ENCODE data around the gene ARFGAP1.

The ARFGAP1 gene

GRCh38 chr20:63252284-63252711 lies 20.3 kb upstream of the ARFGAP1 start:
- DNase-seq, result no peak
- Histone ChIP-seq H3K27ac (ENCODE audit: low read length) (no peak overlapping the region), H3K27me3 (ENCODE audit: insufficient read depth, low read length, poor library complexity) (no peaks in the 10 kb centered on the region)

DNA sequence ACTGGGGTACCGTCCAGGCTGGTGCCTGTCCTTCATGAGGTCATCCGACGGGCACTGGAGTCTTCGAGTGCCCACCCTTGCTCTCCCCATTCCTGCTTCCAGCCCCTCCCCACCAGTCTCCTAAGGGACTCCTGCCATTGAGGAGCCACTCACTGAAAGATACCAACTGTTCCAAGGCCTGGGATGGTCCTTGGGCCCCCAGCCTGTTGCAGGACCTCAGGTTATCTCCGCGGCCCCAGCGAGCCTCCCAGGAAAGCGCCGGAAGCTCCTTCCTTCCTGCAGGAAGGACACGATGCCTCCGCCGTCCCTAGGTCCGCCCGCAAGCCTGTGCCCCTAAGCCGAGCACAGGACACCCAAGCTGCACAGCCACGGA lies 19.6 kb upstream of the ARFGAP1 start:
- DNase-seq (no peak), ATAC-seq (ENCODE audit: insufficient read depth, low read depth) (no peak)
- Histone ChIP-seq H3K27ac (ENCODE audit: low read length) (no peak overlapping the region), H3K9ac (ENCODE audit: low read depth, low read length) (no peak overlapping the region), H2AFZ (ENCODE audit: low read depth, low read length) (no peak overlapping the region), H4K20me1 (ENCODE audit: insufficient read depth, low read length) (peaks cover 3% of the 10 kb centered on the region), H3K9me3 (ENCODE audit: insufficient read depth, low read length, severe bottlenecking) (no peaks in the 10 kb centered on the region), H3K4me3 (ENCODE audit: low read depth in 1 of 2, low read length in 2 of 2) (no peak overlapping the region), H3K4me2 (ENCODE audit: insufficient read depth, low read length) (no peak overlapping the region), H3K36me3 (ENCODE audit: insufficient read depth, low read length) (no peaks in the 10 kb centered on the region), H3K4me1 (ENCODE audit: insufficient read depth, low read length) (no peaks in the 10 kb centered on the region), H3K27me3 (ENCODE audit: insufficient read depth, low read length, poor library complexity) (no peaks in the 10 kb centered on the region), H3K79me2 (ENCODE audit: insufficient read depth, low read length) (no peaks in the 10 kb centered on the region)
- no peak for TF ChIP-seq EZH2 (IDR thresholded peaks at IDR 0.05; ENCODE audit: borderline replicate concordance, low read depth, low read length, severe bottlenecking)
- TF ChIP-seq, protein P1, sequence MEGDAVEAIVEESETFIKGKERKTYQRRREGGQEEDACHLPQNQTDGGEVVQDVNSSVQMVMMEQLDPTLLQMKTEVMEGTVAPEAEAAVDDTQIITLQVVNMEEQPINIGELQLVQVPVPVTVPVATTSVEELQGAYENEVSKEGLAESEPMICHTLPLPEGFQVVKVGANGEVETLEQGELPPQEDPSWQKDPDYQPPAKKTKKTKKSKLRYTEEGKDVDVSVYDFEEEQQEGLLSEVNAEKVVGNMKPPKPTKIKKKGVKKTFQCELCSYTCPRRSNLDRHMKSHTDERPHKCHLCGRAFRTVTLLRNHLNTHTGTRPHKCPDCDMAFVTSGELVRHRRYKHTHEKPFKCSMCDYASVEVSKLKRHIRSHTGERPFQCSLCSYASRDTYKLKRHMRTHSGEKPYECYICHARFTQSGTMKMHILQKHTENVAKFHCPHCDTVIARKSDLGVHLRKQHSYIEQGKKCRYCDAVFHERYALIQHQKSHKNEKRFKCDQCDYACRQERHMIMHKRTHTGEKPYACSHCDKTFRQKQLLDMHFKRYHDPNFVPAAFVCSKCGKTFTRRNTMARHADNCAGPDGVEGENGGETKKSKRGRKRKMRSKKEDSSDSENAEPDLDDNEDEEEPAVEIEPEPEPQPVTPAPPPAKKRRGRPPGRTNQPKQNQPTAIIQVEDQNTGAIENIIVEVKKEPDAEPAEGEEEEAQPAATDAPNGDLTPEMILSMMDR (IDR thresholded peaks at IDR 0.05; ENCODE audit: borderline replicate concordance, extremely low read depth, low read length, poor library complexity, severe bottlenecking), result no peak

More at GRCh38 chr20:63252284-63252711, 20.3 kb upstream of the ARFGAP1 start:
- peaks cover 6% of the 10 kb centered on the region; the same call in 1 of the 2 replicates for H4K20me1 ChIP-seq (ENCODE audit: insufficient read depth, low read length)
- ATAC-seq (ENCODE audit: insufficient read depth, low read depth), result no peak
- H3K4me1 ChIP-seq (ENCODE audit: insufficient read depth, low read length), result no peaks in the 10 kb centered on the region
- H3K9me3 ChIP-seq (ENCODE audit: insufficient read depth, low read length, severe bottlenecking), result no peaks in the 10 kb centered on the region
- TF ChIP-seq EZH2 (IDR thresholded peaks at IDR 0.05; ENCODE audit: borderline replicate concordance, low read depth, low read length, severe bottlenecking), result no peak
- TF ChIP-seq, protein P1 (IDR thresholded peaks at IDR 0.05; ENCODE audit: borderline replicate concordance, extremely low read depth, low read length, poor library complexity, severe bottlenecking), result no peak
- H2AFZ ChIP-seq (ENCODE audit: low read depth, low read length), result no peak overlapping the region
- H3K4me2 ChIP-seq (ENCODE audit: insufficient read depth, low read length), result no peak overlapping the region
- no peak overlapping the region for H3K9ac ChIP-seq (ENCODE audit: low read depth, low read length)
- H3K4me3 ChIP-seq (ENCODE audit: low read depth in 1 of 2, low read length in 2 of 2), result no peak overlapping the region
- no peaks in the 10 kb centered on the region for H3K36me3 ChIP-seq (ENCODE audit: insufficient read depth, low read length)
- no peaks in the 10 kb centered on the region for H3K79me2 ChIP-seq (ENCODE audit: insufficient read depth, low read length)

DNA sequence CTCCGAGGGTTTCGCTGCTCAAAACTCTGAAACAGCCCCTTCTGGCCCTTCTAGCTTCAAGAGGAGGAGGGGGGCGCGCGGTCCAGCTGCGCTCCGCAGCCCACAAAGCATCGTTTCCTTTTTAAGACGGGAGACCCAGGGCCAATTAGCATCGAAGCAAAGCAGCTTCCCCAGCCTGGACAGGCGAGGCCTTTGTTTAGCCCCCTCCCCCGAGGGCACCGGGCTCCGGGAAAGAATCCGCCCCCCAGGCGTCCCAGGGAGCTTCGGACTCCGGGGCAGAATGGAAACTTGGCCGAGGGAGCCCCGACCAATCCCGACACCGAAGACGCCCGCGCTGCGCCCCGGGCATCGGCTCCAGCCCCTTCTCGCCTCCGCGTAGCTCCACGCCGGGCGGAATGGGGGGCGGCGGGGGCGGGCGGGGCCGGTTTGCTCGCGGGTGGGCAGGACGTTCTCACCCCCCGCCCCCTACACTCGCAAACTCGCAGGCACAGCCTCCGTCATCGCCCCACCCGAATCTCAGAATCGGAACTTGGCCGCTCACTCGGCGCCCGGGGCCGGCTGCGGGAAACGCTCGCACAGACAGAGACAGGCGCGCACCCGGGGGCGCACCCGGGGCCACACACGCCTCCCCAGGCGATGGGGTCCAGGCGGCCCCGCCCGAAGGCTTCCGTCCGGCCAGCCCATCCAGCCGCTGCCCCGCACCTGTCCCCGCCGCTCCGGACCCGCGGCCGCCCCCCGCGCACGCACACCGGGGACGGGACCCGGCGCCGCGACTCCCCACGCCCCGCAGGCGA lies 19.0 kb upstream of the ARFGAP1 start:
- no peaks in the 10 kb centered on the region for H3K36me3 ChIP-seq (ENCODE audit: insufficient read depth, low read length)
- DNase-seq (no peak), ATAC-seq (ENCODE audit: insufficient read depth, low read depth) (no peak)
- TF ChIP-seq, protein P1 (IDR thresholded peaks at IDR 0.05; ENCODE audit: borderline replicate concordance, extremely low read depth, low read length, poor library complexity, severe bottlenecking), result no peak
- TF ChIP-seq EZH2 (IDR thresholded peaks at IDR 0.05; ENCODE audit: borderline replicate concordance, low read depth, low read length, severe bottlenecking), result no peak
- H3K27ac ChIP-seq (ENCODE audit: low read length), result no peak overlapping the region
- H3K4me3 ChIP-seq (ENCODE audit: low read depth in 1 of 2, low read length in 2 of 2), result no peak overlapping the region
- no peak overlapping the region for H3K4me2 ChIP-seq (ENCODE audit: insufficient read depth, low read length)
- H3K27me3 ChIP-seq (ENCODE audit: insufficient read depth, low read length, poor library complexity), result no peaks in the 10 kb centered on the region
- no peaks in the 10 kb centered on the region for H3K9me3 ChIP-seq (ENCODE audit: insufficient read depth, low read length, severe bottlenecking)
- no peaks in the 10 kb centered on the region for H3K79me2 ChIP-seq (ENCODE audit: insufficient read depth, low read length)
- peaks cover 5% of the 10 kb centered on the region for H4K20me1 ChIP-seq (ENCODE audit: insufficient read depth, low read length)
- no peak overlapping the region for H2AFZ ChIP-seq (ENCODE audit: low read depth, low read length)
- H3K9ac ChIP-seq (ENCODE audit: low read depth, low read length), result no peak overlapping the region
- H3K4me1 ChIP-seq (ENCODE audit: insufficient read depth, low read length), result no peaks in the 10 kb centered on the region

Measured in DND-41 (cell line).